HG03558 (cell line): Measurements from ENCODE around the gene TMEM132C.

Source experiments
- ATAC-seq: cut with Tn5 transposase; IDR thresholded peaks from one replicate; pipeline ENCODE4 v1.9.1; 2021; ENCODE audit warnings: moderate number of reproducible peaks; ENCODE audit not compliant: unreplicated experiment; ENCODE audit errors: extremely low read depth

TMEM132C gene

GRCh38 chr12:128286970-128287369 lies 20.0 kb downstream of the TMEM132C start:
- no peak for ATAC-seq

DNA sequence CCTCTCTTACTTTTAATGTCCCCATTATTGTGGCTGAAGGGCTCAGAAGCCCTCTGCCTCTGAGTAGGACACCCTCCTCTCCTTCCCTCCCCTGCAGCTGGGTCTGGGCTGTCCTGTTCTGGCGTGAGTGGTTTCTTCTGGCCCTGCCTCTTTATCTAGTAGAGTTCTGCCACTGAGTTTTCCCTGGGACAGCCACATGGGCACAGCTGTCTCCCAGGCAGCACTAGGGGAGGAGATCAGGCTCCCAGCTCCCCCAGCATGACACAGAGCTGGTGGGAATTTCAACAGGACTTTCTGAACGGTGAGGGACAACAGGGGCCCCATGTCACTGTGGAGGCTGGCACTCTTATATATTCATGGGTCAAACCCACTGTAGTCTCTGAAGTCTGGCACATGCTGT lies 21.4 kb downstream of the TMEM132C start:
- no peak for ATAC-seq

DNA sequence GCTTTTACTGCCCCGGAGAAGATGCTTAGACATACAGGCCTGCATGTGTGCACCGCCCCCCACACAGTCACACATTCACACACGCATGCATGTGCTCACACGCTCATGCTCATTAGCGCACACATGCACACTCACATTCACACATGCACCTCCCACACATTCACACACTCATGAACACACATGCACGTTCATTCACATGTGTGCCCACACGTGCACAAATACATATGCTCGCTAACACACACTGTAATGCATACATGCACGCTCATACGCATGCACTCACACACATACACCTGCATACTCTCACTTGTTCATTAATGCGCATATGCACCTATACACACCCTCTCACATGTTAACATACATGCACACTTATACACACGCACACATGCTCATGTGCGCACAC lies 21.9 kb downstream of the TMEM132C start:
- no peak for ATAC-seq

DNA sequence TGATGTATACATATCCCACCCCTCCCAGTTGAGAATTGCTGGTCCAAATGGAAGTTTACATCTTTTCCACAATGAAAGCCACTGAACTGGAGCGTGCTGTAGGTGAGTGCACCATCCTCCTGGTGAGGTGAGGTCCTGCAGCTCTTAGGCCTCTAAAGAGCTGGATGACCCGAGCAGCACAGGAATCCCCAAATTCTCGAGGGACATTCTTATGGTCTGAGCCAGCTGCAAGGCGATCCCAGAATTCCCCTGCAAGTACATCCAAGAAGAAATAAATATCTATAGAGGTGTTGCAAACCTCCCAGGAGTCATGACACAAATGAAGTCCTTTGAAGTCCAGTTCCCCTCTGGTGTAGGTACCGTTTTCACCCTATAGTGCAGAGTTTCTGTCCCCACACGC lies 24.0 kb downstream of the TMEM132C start:
- no peak for ATAC-seq

- ATAC-seq: no peak
Measured at GRCh38 chr12:128298091-128298748, 31.2 kb downstream of the TMEM132C start.

- ATAC-seq: no peak
Measured at GRCh38 chr12:128305336-128305892, 38.4 kb downstream of the TMEM132C start.

GRCh38 chr12:128307791-128308190 lies 40.8 kb downstream of the TMEM132C start:
- no peak for ATAC-seq

DNA sequence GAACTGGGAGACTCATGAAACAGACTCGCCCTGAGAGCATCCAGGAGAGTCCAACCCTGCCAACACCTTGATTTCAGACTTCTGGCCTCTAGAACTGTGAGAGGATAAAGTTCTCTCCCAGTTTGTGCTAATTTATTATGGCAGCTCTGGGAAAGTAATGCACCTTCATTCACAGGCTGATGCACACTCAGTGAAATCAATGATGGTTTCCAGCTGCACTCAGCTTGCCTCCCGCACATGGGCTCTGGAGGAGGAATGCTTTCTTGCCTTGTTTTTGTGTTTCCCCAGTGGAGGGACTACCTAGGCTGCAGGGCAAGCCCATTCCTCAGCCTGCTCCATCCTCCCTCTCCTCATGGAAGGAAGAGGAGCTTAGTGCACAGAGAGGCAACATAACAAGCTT lies 45.7 kb downstream of the TMEM132C start:
- ATAC-seq: no peak

- ATAC-seq: no peak
Measured at GRCh38 chr12:128313931-128314330, 47.0 kb downstream of the TMEM132C start.

- no peak for ATAC-seq
Measured at GRCh38 chr12:128314611-128315010, 47.6 kb downstream of the TMEM132C start.

- no peak for ATAC-seq
Measured at GRCh38 chr12:128316078-128316477, 49.1 kb downstream of the TMEM132C start.

DNA sequence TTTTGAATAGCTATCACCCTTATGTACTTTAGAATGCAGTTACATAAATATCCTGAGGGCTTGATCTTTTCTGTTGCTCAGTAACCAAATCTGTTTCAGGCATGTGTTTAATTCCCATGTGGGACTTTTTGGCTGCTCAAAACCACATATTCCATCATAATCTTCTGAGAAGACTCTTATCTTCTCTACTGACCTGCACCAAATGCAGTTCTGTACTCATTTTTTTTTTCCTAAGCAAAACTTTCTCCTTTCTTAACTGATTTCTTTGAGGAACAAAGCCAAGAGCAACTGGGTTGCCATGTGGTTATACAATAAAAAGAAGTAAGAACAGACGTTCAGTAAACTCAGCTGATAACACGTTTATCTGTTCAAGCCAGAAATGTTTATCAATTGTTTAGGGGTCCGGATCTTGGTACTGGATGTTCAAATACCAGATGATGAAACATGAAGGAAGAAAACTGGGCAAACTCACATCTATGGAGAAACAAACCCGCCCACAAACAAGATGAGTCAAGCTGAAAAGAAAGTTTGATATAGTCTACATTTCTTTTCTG lies 50.1 kb downstream of the TMEM132C start:
- ATAC-seq: no peak

DNA sequence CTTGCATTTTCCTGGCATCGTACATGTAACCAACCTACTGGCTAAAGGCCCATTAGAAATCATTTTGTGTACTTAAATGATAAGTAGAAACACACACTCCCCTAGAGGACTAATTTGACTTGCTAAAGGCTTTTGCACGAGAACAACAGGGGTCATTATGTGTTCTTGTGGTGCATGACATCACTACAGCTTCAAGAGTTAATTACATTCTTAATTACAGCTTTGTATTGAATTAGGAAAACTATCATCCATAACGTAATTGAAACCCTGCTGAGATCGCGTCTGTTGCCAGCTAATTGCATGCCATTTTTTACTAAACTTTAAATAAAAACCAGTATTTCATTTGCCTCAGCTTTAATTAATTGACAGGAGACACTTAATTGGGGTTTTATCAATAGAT lies 51.4 kb downstream of the TMEM132C start:
- no peak for ATAC-seq

GRCh38 chr12:128318946-128319345 lies 52.0 kb downstream of the TMEM132C start:
- ATAC-seq: no peak

GRCh38 chr12:128322341-128322740 lies 55.4 kb downstream of the TMEM132C start:
- ATAC-seq: no peak

DNA sequence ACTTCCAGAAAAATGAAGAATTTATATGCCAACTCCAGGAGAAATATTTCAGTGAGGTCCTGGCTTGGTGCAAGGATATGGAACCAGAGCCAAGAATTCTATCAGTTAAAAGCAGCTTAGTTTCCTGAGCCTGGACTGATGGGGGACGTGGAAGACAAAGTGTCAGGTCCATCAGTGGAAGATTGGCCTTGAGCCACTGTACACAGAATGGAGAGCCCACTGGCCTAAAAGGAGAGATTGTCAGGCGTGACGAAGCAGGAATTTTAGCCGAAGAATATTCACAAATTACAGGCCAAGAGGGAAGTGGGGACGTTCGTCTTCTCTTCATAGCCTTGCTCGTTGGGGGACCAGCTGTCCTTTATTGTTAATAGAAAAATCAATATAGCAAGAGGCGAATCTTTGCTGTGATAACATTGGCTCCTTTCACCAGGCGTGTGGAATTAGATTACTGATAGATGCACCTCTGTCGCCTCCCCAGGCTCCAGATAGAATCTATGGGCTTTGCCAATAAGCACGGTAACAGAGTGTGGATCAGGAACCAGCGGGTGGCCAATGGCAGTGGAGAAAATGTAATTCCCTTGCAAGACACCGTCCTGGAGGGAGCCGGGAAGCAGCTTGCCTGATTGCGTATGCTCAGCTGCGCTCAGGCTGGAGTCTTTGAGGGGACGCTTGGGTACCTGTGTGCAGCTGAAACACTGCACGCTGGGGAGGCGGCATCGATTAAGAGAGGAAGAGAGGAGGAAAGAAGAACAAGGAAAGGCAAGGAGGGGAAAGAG lies 56.4 kb downstream of the TMEM132C start:
- no peak for ATAC-seq

GRCh38 chr12:128325646-128326045 lies 58.7 kb downstream of the TMEM132C start:
- no peak for ATAC-seq

DNA sequence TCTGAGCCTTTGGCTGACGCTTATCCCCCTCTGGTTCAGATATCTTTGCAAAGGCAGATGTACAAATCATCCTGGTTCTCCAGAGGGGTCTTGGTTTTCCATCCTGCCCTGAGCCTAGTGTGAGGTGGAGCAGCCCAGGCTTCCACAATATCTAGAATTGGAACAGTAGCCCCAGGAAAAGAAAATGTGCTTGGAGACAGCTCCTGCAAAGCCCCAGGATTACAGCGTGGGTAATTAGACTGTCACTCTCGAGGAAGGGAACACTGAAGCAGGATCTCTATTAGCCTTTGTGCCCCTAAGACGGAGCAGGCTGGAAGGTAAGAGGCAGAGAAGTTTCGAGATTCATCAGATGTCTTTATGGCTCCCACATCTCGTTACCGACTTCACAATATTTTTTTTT lies 59.4 kb downstream of the TMEM132C start:
- ATAC-seq: no peak

DNA sequence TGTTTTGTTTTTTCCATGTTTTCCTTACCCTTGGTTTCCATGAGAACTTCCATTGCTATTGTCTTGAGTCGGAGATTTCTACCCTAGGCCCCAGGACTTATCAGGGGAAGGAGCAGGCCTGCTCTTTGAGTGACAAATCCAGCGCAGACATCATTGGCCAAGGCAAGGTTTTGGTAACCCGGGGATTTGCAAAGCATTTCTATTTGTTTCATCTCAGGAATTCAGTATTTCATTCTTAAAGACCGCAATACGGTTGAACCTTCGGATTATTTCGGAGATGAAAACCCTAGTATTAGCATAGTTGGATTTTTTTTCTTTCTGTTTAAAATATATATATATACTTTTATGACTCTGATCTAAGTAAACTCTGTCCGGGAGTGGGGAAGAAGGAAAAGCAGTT lies 62.0 kb downstream of the TMEM132C start:
- no peak for ATAC-seq

DNA sequence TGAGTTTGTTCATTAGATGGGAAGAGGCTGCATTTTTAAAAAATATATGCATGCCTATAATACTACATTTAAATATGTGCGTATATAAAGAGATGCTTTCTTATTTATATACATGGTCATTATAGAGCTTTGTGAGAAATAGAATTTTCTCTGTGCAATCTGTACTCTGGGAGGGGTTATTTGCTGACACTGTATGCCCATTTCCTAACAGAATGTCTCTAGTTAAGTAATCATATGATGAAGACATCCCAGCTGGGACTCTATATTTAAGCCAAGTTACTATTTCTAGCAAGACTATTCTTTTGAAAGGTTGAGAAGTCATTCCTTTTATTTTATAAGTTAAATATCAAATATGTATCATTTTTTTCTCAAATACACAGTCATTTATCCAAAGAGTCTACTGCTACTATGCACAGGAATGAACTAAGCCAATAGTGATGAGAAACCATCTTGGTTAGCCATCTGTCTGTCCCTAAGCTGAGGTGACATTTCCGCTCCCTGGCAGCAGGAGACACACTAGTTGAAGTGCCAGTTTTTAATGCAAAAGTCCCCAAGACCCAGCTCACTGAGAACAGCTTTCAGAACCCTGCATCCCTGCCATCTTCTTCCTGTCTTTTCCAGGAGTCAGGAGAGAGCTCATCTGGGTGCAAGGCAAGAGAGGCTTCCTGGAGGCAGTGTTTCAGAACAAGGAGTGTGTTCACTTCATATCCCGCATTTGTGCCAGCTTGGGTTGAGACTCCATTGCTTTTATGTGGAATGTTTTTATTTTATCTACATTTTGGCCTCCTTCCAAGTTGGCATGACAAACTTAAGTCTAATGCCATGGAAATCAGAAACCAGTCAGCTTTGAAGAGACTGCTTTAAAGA lies 69.5 kb downstream of the TMEM132C start:
- ATAC-seq: no peak

GRCh38 chr12:128337071-128337345 lies 70.0 kb downstream of the TMEM132C start:
- ATAC-seq: no peak
